HL-60 (cell line): ENCODE results near the gene GALNS.

Source experiments
- GABPA ChIP-seq: IDR thresholded peaks from 2 replicates; pipeline ENCODE4 v1.6.1; 2012; ENCODE audit warnings: low read depth
- POLR2AphosphoS5 ChIP-seq: IDR thresholded peaks from 2 replicates; pipeline ENCODE4 v1.6.1; 2012; ENCODE audit warnings: low read depth
- SPI1 ChIP-seq: IDR thresholded peaks from 2 replicates; pipeline ENCODE4 v1.6.1; 2012; ENCODE audit warnings: low read depth, mild to moderate bottlenecking, borderline replicate concordance
- TF ChIP-seq, protein P1 (sequence below): IDR thresholded peaks from 2 replicates; pipeline ENCODE4 v1.6.1; 2012; ENCODE audit warnings: low read depth; ENCODE audit not compliant: insufficient replicate concordance
- TF ChIP-seq, protein P2 (sequence below): IDR thresholded peaks from one replicate; pipeline ENCODE4 v1.5.1; 2011; ENCODE audit warnings: low read length, control low read depth, inconsistent platforms; ENCODE audit not compliant: insufficient read depth

DNA sequence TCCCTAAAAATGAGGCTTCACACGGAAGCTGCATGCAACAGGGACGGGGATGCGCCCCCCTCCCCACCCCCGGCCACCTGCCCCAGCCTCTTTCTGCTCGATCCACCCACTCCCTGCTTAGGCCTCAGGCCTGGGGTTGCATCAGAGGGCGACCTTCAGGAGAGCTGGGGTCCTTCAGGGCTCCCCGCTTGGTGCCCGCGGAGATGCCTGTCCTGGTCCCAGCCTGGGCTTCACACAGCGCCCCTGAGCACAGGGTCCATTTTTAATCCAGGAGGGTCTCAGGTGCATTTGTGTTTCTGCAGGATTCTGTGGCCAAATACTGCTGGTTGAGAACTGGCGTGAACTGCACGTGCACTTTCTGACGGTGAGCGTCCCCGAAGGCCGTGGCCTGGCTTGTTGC lies 37.6 kb downstream of the GALNS start:
- TF ChIP-seq, protein P1, sequence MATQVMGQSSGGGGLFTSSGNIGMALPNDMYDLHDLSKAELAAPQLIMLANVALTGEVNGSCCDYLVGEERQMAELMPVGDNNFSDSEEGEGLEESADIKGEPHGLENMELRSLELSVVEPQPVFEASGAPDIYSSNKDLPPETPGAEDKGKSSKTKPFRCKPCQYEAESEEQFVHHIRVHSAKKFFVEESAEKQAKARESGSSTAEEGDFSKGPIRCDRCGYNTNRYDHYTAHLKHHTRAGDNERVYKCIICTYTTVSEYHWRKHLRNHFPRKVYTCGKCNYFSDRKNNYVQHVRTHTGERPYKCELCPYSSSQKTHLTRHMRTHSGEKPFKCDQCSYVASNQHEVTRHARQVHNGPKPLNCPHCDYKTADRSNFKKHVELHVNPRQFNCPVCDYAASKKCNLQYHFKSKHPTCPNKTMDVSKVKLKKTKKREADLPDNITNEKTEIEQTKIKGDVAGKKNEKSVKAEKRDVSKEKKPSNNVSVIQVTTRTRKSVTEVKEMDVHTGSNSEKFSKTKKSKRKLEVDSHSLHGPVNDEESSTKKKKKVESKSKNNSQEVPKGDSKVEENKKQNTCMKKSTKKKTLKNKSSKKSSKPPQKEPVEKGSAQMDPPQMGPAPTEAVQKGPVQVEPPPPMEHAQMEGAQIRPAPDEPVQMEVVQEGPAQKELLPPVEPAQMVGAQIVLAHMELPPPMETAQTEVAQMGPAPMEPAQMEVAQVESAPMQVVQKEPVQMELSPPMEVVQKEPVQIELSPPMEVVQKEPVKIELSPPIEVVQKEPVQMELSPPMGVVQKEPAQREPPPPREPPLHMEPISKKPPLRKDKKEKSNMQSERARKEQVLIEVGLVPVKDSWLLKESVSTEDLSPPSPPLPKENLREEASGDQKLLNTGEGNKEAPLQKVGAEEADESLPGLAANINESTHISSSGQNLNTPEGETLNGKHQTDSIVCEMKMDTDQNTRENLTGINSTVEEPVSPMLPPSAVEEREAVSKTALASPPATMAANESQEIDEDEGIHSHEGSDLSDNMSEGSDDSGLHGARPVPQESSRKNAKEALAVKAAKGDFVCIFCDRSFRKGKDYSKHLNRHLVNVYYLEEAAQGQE: no peak
- TF ChIP-seq, protein P2, sequence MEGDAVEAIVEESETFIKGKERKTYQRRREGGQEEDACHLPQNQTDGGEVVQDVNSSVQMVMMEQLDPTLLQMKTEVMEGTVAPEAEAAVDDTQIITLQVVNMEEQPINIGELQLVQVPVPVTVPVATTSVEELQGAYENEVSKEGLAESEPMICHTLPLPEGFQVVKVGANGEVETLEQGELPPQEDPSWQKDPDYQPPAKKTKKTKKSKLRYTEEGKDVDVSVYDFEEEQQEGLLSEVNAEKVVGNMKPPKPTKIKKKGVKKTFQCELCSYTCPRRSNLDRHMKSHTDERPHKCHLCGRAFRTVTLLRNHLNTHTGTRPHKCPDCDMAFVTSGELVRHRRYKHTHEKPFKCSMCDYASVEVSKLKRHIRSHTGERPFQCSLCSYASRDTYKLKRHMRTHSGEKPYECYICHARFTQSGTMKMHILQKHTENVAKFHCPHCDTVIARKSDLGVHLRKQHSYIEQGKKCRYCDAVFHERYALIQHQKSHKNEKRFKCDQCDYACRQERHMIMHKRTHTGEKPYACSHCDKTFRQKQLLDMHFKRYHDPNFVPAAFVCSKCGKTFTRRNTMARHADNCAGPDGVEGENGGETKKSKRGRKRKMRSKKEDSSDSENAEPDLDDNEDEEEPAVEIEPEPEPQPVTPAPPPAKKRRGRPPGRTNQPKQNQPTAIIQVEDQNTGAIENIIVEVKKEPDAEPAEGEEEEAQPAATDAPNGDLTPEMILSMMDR: no peak
- no peak for TF ChIP-seq POLR2AphosphoS5
- no peak for TF ChIP-seq SPI1
- TF ChIP-seq GABPA: no peak
